Measurements from ENCODE around the gene LHCGR. TPM values are rescaled to one million over a fixed set of nuclear protein-coding genes. Genes with fewer than 3 reads are reported as not detected.

Gene LHCGR
- total and polyA plus RNA-seq, 2 of the 4 experiments (the other 2 are of a cell fraction), result 0.10 to 0.18 TPM

- no peak overlapping the region for H3K14ac ChIP-seq (replicated peaks; ENCODE audit: low read depth, low read length)
- H3K18ac ChIP-seq (ENCODE audit: low read depth, low read length), result no peak overlapping the region
- H3K9ac ChIP-seq (ENCODE audit: low read depth, low read length), result no peak overlapping the region
- H3K4ac ChIP-seq (ENCODE audit: low read depth, low read length), result no peak overlapping the region
- H3K23ac ChIP-seq (ENCODE audit: low read depth, low read length), result no peak overlapping the region
- no peak; the same call in 1 of the 2 replicates for ATAC-seq (ENCODE audit: low read depth)
- H3K4me2 ChIP-seq (ENCODE audit: low read depth, low read length), result no peak overlapping the region
- ChIA-PET POLR2A (ENCODE audit: unreplicated experiment) (no interaction called here), CTCF (no interaction called here)
- dilution Hi-C loops (cut with HindIII; ENCODE audit: low sequenced_read_pairs, unreplicated experiment) (no loop called here), in situ Hi-C loops (cut with MboI; ENCODE audit: low sequenced_read_pairs) (no loop called here), intact Hi-C loops (cut with micrococcal nuclease) (no loop called here)
- no peaks in the 10 kb centered on the region for H3K9me3 ChIP-seq (ENCODE audit: control insufficient read depth, insufficient read depth, low read length)
- BruUV-seq (replicated peaks), result no TSS peak
- no peaks in the 10 kb centered on the region for H4K20me1 ChIP-seq (ENCODE audit: insufficient read depth, low read length)
- H2AFZ ChIP-seq (replicated peaks; ENCODE audit: low read length, poor library complexity), result no peak overlapping the region
- peaks cover 2% of the 10 kb centered on the region; the same call in 1 of the 2 replicates for H3K27me3 ChIP-seq (ENCODE audit: control insufficient read depth, insufficient read depth, low read length)
- no peak for DNase-seq
- WGBS, 2 experiments (ENCODE audit: extremely low coverage in 2 of 2, insufficient read length in 1 of 2), result no CpG with 5 or more reads among the region's 2 CpGs
- H4K5ac ChIP-seq (ENCODE audit: low read depth, low read length), result no peak overlapping the region
- no peaks in the 10 kb centered on the region for H3K79me1 ChIP-seq (ENCODE audit: low read depth in 1 of 2, low read length in 2 of 2)
- H4K91ac ChIP-seq (ENCODE audit: insufficient read depth, low read depth, low read length), result no peak overlapping the region
- no peak overlapping the region for H4K8ac ChIP-seq (ENCODE audit: low read depth in 2 of 2, low read length in 2 of 2)
- no peaks in the 10 kb centered on the region for H3K4me1 ChIP-seq (ENCODE audit: control insufficient read depth, insufficient read depth, low read length)
- H3K36me3 ChIP-seq (ENCODE audit: control insufficient read depth, insufficient read depth, low read length), result no peaks in the 10 kb centered on the region
- H2BK120ac ChIP-seq (ENCODE audit: low read depth, low read length), result no peak overlapping the region
- H2BK5ac ChIP-seq (ENCODE audit: low read depth, low read length, poor library complexity, severe bottlenecking), result no peak overlapping the region
- H3K9me1 ChIP-seq (ENCODE audit: insufficient read depth, low read length), result no peaks in the 10 kb centered on the region
- no peak overlapping the region for H2BK20ac ChIP-seq (ENCODE audit: low read depth, low read length)
- no peak overlapping the region for H2BK15ac ChIP-seq (ENCODE audit: low read depth, low read length)
- TF ChIP-seq POLR2A (IDR thresholded peaks at IDR 0.05; ENCODE audit: low read depth, low read length), result no peak
- TF ChIP-seq MAFK (IDR thresholded peaks at IDR 0.05; ENCODE audit: low read depth, low read length), result no peak
- TF ChIP-seq RAD21 (IDR thresholded peaks at IDR 0.05; ENCODE audit: low read length), result no peak
- no peak for TF ChIP-seq RFX5 (IDR thresholded peaks at IDR 0.05; ENCODE audit: low read depth, low read length)
- TF ChIP-seq, protein P1, sequence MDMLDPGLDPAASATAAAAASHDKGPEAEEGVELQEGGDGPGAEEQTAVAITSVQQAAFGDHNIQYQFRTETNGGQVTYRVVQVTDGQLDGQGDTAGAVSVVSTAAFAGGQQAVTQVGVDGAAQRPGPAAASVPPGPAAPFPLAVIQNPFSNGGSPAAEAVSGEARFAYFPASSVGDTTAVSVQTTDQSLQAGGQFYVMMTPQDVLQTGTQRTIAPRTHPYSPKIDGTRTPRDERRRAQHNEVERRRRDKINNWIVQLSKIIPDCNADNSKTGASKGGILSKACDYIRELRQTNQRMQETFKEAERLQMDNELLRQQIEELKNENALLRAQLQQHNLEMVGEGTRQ (IDR thresholded peaks at IDR 0.05; ENCODE audit: low read depth, low read length), result no peak
- H2AK5ac ChIP-seq (ENCODE audit: low read depth, low read length), result no peak overlapping the region
- no peak overlapping the region for H2AK9ac ChIP-seq (replicated peaks; ENCODE audit: low read depth, low read length, poor library complexity)
- no peak overlapping the region for H3K56ac ChIP-seq (ENCODE audit: extremely low read depth, insufficient read depth, low read length)
- no peak overlapping the region for H3K27ac ChIP-seq (ENCODE audit: insufficient read depth, low read length)
- no peak overlapping the region for H3K4me3 ChIP-seq (ENCODE audit: insufficient read depth, low read depth, low read length)
Observed at GRCh38 chr2:48795065-48795464, 39.5 kb upstream of the LHCGR start.
